ENCODE data around the gene SMURF2. TPM values are rescaled to one million over a fixed set of nuclear protein-coding genes. Genes with fewer than 3 reads are reported as not detected.

SMURF2 gene
- total RNA-seq, 1 donor from 2014 or later, result 149 TPM

DNA sequence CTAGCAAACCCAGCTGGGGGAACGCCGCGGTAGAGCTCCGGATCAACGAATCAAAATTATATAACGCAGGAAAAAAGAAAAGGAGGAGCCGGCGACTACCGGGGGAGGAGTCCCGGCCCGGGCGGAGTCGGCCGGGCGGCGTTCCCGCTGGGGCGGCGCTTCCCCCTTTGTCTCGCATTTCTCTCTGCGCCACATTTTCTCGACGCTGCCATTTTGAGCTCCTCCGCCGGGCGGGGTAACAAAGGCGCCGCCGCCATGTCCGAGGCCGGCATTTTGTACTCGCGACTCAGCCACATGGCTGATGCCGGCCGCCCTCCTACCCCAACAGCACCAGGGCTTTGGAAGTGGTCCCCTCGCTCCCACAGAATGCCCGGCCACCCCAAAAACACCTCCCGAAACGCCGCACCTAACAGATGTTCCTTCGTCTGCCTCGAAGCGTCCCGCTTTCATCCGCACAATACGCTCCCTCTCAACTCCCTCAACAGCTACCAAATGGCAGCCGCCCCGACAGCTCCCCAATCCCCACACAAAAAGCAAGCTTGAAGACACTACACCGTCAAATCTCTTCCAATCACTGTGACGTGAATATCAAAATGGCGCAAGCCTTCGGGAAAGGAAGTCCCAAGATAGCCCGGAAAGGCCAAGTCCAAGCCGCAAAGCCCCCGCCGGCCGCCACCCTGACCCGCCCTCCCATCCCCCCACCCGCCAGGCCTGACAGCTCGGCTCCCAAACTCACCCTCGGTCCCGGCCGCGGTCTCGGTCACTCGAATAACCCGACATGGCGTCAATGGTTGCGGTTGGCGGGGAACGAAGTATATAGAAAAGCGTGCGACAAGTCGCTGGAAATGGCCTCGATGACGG lies 156.5 kb downstream of the SMURF2 start:
- DNase-seq (ENCODE audit: extremely low read depth, low read depth, low spot score), result no peak

DNA sequence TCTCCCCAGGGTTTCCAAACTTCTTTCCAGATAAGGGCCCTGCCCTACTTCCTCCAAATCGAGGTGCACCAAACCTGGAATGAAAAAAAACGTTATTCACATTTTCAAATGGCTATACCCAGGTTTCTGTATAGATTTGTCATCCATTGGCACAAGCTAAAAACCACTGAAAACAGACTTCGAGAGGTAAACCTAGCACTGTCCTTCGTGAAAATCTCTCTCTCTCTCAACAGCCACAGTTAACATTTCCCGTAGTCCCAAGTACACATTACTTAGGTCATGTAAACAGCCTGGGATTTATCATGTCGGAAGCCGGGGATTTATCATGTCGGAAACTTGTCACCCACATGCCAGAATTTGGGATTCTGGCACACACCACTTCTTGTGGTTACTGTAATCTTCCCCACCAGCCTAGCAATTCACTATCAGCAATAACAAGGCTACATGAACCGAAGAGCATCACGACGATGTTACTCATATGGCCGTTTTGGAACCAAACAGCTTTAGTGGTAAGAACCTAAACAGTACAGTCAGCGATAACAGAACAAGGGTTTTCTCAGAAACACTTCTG lies 157.3 kb downstream of the SMURF2 start:
- no peak for DNase-seq (ENCODE audit: extremely low read depth, low read depth, low spot score)

DNA sequence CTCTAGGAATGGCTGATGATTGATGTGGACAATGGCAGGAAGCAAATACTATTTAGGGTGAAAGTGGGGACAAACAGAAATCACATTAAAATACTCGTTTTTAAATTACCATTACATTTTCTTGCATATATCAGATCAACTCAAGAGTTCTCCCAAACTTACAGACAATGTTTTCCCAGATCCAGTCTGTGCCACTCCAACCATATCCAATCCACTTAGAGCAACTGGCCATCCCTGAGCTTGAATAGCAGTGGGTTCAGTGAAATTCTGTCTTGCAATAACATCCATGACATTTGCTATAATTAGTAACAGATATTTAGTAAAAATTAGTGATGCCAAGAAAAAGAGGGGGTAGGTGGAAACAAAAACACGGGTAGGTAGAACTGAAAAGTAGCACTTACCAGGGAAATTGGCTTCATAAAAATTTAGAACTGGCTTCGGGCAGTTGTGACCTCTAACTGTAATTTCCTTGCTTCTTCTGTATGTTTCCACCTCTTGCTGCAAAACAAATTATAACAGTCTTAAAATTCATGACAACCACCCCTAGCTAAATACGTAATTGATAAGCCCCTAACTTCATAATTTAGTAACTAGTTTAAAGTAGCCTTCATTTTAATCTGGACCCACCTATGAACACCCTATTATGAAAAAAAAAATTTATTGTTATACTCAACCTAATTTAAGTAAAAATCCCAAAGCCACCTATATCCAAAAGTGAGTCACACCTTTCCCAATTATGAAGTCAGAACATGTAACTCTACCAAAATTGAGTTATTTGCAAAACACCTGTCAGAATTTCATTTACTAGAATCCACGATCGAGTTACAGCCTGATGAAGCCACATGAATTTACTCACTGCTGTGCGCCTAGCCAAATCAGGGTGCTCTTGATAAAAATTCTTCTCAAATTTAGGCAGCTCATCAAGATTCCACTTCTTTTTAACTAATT lies 158.0 kb downstream of the SMURF2 start:
- DNase-seq (ENCODE audit: extremely low read depth, low read depth, low spot score), result no peak

DNA sequence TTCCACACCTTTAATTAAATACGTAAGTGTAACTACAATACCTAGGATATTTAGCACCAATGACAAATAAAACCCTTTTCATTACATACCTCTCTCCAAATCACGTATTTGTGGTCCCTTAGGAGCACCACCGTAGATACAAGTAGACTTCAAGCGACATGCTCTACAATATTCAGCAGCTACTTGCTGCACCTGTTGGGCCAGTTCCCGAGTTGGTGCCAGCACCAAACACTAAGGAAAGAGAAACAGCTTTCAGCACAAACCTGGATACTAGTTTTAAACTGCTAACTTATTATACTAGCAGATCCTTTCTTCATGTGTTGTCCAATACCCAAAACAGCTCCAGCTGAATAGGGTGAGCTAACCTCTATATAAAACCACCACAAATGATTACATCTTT lies 158.8 kb downstream of the SMURF2 start:
- DNase-seq (ENCODE audit: extremely low read depth, low read depth, low spot score), result no peak

DNA sequence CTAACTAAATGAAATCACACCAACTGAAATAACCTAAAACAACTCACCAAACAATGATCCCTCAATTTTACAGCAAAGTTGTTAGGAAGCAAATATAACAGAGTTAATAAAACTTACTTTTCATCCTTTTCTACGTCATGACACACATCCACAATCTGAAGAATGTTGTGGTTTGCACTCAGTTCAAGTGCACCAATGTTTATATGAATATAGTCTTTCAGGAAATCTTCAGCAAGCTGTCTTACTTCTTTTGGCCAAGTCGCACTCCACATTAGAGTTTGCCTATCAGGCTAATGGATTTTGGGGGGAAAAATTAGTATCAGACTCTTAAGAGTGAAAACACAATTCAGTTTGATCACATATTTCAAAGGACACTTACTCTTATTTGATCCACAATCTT lies 159.3 kb downstream of the SMURF2 start:
- DNase-seq (ENCODE audit: extremely low read depth, low read depth, low spot score), result no peak

DNA sequence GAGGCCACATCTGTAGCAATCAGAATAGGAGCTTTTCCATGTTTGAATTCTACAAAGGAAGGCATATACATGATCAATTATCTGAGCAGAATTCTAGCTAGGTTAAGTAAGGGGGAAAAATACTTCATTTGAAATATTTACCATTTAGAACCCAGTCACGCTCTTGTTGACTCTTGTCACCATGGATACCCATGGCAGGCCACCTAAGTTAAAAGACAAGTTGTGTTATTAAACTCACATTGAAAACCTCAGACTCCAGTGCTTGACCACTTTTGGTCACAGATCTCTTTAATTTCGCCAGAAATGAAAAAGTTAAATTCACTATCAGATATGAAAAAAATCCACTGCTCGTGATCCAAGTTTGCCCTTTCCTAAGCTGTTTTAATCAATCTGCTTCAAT lies 160.1 kb downstream of the SMURF2 start:
- no peak for DNase-seq (ENCODE audit: extremely low read depth, low read depth, low spot score)

DNA sequence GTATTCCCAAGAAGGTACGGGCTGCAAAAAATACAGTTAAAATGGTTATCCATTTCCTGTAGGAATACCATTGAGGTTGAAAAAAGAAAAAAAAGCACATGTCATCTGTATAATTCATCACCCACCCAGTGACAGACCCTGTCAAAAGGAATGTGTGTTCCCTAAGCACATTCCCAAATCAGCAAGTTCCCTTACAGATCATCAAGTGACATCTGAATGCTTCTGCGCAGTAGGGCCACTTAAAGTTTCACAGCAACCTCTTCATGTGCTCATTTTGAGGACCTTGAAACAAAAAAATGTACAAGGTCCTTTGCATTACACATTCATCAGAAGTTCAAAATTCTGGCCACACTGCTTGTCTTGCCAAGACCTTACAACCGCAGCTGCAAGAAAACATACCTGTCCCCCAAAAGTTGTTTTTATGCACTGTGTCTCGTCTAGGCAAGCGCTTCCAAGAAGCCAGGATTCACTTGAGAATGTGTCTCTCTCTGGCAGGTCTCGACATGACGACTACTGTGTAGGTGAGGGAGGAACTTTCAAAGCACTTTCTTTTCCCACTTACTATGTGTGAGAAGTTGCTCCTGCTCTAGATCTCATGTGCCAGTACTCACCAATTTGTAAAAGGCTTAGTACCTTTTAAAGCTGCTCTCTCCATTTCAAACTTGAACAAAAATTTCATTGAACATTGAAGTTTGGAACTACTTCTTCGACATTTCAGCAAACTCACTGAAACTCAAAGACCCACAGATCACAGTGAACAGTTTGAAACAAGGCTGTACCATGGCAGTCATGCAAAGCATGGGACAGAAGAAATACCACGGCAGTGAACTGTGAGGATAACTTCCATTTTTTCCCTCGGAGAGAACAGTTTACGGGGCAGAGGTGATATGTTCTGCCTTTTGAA lies 161.0 kb downstream of the SMURF2 start:
- DNase-seq (ENCODE audit: extremely low read depth, low read depth, low spot score), result no peak

DNA sequence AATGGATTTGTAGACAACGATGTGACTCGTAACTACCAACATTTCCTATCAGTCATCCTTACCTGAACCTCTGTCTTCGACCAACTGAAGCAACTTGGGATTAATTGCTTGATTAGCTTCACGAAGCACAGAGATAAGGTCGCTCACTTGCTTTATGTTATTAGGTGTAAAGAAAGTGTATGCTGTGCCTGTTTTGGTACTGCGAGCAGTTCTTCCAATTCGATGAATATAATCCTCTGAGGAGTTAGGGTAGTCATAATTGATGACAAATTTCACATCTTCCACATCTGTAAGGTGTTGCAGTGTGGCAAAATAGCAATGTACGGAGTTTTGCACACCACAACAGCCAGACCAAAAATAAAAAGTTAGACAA lies 161.6 kb downstream of the SMURF2 start:
- DNase-seq (ENCODE audit: extremely low read depth, low read depth, low spot score), result no peak

DNA sequence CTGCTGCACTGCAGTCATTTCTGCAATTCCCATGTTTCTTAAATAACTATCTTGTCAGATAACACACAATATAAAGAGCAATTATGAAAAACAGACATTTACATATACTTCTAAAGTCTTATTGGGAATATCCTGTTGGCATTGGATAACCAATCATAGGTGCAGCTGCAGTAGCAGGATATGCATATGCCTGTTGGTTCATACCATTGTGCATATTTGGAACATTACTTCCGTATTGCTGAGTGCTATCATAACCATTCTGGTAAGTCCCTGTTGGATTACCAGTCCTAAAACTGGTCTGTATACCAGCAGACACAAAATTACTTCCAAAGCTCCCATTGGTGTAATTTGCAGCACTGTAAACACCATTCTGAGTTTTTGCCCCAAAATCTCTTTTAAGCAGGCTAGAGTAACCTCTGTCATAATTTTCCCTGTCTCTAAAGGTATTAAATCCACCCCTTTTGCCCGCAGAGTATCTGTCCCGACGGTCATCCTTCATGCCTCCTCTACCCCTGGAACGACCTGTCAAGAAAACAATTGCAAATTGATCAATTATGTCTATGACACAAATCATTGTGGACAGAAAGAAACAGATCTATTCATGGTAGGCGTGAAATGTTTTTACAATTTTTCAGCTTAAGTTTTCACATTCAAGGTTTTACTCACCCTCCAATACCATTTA lies 162.2 kb downstream of the SMURF2 start:
- no peak for DNase-seq (ENCODE audit: extremely low read depth, low read depth, low spot score)

DNA sequence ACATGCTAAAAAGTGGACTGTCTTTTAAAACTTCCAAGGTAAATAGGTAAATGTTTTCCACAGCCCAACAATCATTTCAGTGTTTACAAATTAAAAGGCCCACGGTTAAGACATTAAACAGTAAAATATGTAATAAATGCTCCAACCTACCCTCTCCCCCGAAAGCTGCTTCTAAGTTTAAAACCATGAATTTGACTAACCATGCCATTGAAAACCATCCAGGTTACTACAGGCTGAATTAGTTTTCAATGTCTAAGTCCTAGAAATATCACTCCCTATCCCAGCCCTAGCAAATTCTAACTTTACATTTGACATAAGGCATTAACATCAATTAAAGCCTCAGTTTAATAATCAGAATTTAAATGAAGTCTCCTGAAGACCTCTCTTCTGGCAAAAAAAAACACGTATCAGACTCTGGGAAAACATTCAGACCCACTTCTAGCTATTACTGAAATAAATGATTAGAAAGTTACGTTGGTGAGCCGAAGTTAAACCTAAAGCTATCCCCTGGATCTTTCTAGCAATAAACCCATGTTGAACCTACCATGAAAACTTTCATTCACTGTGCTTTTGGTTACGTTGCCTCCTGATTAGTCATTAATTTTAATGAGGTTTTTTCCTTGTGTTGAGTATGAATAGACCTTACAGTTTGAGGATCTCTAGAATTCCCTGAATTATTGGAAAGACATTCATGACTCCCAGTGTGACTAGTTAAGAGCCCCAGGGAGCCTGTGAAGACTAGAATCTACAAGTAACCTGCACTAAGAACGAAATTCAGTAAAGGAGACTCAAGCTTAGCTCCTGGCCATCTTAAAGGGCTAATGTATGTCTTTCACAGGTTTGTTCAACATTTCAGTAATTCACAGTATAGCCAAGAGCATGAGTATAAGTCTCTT lies 163.6 kb downstream of the SMURF2 start:
- DNase-seq (ENCODE audit: extremely low read depth, low read depth, low spot score), result no peak

DNA sequence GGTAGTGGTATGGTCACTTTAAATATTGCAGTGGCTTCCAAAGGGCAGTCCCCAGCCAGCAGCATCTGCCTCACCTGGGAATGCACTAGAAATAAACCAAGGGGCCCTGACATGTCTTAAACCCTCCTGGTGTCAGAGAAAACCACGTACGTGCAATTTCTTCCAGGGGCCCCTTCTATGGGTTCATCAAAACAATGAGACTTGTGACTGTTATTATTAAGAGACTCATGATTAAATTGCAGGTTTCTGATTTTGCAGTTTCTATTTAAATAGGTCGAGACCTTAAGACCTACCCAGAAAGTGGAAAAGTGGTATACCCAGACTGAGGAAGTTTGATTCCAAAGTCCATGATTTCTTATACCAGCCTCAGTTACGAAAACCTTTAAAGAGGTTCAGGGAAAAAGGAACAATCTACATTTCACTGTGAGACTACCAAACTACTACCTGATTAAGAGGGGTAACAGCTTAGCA lies 164.5 kb downstream of the SMURF2 start:
- DNase-seq (ENCODE audit: extremely low read depth, low read depth, low spot score), result no peak

DNA sequence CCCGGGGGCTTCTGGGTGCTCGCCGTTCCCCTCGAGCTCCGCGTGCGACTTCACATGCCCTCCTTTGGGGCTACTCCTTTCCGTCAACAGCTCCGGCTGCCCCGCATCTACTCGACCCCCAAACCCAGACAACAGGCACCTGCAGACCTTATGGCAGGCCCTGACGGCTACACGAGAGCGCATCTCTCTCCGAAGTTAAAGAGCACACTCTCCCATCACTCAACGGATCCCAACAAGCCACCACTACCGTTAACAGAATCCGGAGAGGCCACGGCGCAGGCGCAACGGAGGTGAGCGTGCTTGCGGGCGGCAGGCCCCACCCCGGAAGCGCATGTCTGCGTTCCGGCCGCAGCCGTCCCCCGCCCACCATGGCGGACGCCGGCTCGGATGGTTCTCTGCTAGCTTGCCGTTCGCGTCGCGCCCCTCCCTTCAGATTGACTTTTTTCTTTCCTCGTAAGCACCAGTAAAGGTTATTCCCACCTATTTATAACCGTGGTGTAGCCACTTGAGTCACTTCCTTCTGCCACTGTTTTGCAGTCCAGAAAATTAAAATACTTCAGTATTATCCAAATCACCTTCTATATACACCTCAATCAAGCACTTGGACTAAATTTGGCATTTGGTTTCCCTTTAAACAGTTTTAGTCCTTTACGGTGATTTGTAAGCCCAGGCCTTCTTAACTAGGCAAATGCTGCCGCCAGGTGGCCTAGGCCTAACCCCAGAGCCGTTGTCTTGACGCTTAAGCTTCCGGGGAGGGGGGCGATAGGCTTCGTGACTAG lies 165.1 kb downstream of the SMURF2 start, which contains the start of gene POLG2:
POLG2 (minus strand) TSS at position 269 of the 779 bp plus-strand sequence; CDS start at position 183, 86 bp downstream.
- DNase-seq (ENCODE audit: extremely low read depth, low read depth, low spot score), result no peak

DNA sequence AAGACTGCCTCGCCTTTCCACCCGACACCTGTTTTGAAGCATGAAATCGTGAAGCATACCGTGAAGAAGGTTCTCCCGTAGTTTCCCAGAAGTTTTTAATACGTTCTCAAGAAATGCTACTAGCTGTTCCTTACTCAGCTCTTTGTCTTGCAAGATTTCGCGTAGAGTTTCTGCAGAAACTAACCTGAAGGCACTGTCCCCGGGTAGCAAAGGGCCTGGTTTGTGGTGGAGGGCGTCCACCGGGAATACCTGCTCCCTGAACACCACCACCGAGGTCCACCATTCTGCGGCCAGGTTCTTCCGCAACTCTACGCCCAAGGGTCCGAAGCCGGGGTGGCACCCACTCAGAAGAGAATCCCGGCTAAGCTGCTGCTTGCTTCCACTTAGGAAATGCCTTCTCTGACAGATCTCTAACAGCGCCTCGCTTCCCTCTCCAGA lies 165.7 kb downstream of the SMURF2 start:
- no peak for DNase-seq (ENCODE audit: extremely low read depth, low read depth, low spot score)

Other genes with a start within 250 kb of the SMURF2 start
- gene MILR1, start 213.2 kb downstream of the SMURF2 start, total RNA-seq, result 4.5 and 6.0 TPM in 2 replicates
- 2.7 and 6.0 TPM in 2 replicates for gene POLG2, start 165.3 kb downstream of the SMURF2 start, total RNA-seq
- gene DDX5, start 156.0 kb downstream of the SMURF2 start, total RNA-seq, result 682 and 789 TPM in 2 replicates
- 11.1 and 25.2 TPM in 2 replicates for gene CEP95, start 155.3 kb downstream of the SMURF2 start, total RNA-seq

All from glomerular endothelial cell (primary cell).